Measurements from ENCODE around the gene KLHL7.
A peak's percentile ranks its signal among the peaks of the same experiment; 100 is the strongest.
"Not testable (repeated sequence)": the region's sequence is repeated elsewhere in the genome, so short reads cannot be mapped to it uniquely, and the experiment has no call there.

Gene KLHL7

DNA sequence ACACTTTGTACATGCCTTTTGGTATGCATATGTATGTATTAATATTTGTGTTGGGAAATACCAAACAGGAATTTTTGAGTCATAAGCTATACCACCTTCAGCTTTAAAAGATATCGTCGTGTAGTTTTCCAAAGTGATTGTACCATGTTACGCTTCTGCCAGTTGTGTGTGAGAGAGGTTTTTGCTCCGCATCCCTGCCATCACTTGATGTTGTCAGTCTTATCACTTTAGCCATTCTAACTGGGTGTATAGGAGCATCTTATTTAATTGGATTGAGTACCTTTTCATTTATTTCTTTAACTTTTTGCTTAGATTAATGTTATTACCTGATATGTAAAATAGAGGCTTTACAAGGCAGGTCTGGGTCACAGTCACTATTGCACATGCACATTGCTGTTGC, 3.4 kb downstream of the KLHL7 start:
- peaks cover 48% of the 10 kb centered on the region for H3K4me1 ChIP-seq (ENCODE audit: insufficient read depth, low read length)
- H3K9ac ChIP-seq (ENCODE audit: low read depth, low read length) = no peak overlapping the region
- no peaks in the 10 kb centered on the region for H3K9me3 ChIP-seq (ENCODE audit: insufficient read depth, low read depth, low read length)
- 0 out of 2 replicates have a peak, but pooled peaks cover 2% of the 10 kb centered on the region for H3K36me3 ChIP-seq (ENCODE audit: insufficient read depth, low read length)
- H3K27ac ChIP-seq (ENCODE audit: low read depth, low read length) = no peak overlapping the region
- H3K4me3 ChIP-seq (ENCODE audit: low read length) = peak overlapping the region; percentile 95; the same call in 1 of the 2 replicates
- H3K27me3 ChIP-seq (ENCODE audit: insufficient read depth, low read length) = no peaks in the 10 kb centered on the region
- 96% methylated on average over 4 of the region's 4 CpGs for WGBS

DNA sequence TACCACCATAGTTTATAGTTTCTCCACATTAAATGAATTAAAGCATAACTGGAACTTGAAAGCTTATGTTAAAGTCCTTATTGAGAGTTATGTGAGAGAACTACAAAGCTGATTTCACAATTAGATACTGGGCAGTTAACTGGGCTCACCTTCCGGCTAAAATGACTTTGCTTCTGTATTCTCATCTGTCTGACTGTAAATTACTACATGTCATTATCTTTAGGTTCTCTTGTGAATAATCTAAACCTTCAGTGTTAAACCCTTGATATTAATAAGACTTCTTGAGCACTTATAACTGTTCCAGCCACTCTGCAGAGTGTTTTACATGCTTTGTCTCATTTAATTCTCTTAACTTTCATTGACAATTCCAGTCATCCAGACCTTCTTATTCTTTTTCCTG, 3.9 kb downstream of the KLHL7 start:
- 73% methylated on average over 1 of the region's 1 CpG for WGBS
- no peak overlapping the region for H3K9ac ChIP-seq (ENCODE audit: low read depth, low read length)
- H3K27me3 ChIP-seq (ENCODE audit: insufficient read depth, low read length) = no peaks in the 10 kb centered on the region
- H3K27ac ChIP-seq (ENCODE audit: low read depth, low read length) = no peak overlapping the region
- H3K9me3 ChIP-seq (ENCODE audit: insufficient read depth, low read depth, low read length) = no peaks in the 10 kb centered on the region
- H3K4me3 ChIP-seq (ENCODE audit: low read length) = no peak overlapping the region; the same call in 1 of the 2 replicates
- 0 out of 2 replicates have a peak, but pooled peaks cover 2% of the 10 kb centered on the region for H3K36me3 ChIP-seq (ENCODE audit: insufficient read depth, low read length)
- peaks cover 52% of the 10 kb centered on the region for H3K4me1 ChIP-seq (ENCODE audit: insufficient read depth, low read length)

DNA sequence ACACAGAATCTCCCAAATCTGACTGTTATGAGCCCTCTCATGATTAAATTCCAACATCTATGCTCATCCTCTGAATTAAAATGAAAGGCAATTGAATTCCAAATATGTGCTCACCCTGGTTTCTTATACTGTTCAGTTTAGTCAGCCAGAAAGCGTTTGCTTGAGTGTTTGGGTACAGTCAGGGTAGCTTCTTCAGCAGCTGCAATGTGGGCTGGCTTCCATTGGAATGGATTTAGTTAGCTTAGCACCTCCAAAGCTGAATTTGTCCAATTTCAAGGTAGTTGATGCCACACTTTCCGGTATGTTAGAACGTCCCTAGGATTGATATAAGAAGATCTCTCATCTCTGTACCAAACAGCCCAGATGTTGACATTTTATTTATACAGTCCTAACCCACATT, 9.3 kb downstream of the KLHL7 start:
- no peak overlapping the region for H3K4me3 ChIP-seq (ENCODE audit: low read length)
- peaks cover 67% of the 10 kb centered on the region for H3K4me1 ChIP-seq (ENCODE audit: insufficient read depth, low read length)
- H3K36me3 ChIP-seq (ENCODE audit: insufficient read depth, low read length) = peaks cover 12% of the 10 kb centered on the region; the same call in 1 of the 2 replicates
- H3K9me3 ChIP-seq (ENCODE audit: insufficient read depth, low read depth, low read length) = no peaks in the 10 kb centered on the region
- no peaks in the 10 kb centered on the region for H3K27me3 ChIP-seq (ENCODE audit: insufficient read depth, low read length)
- peak overlapping the region; percentile 14; the same call in 1 of the 2 replicates for H3K9ac ChIP-seq (ENCODE audit: low read depth, low read length)
- WGBS = 86% methylated on average over 3 of the region's 3 CpGs
- peak overlapping the region; percentile 79 for H3K27ac ChIP-seq (ENCODE audit: low read depth, low read length)

DNA sequence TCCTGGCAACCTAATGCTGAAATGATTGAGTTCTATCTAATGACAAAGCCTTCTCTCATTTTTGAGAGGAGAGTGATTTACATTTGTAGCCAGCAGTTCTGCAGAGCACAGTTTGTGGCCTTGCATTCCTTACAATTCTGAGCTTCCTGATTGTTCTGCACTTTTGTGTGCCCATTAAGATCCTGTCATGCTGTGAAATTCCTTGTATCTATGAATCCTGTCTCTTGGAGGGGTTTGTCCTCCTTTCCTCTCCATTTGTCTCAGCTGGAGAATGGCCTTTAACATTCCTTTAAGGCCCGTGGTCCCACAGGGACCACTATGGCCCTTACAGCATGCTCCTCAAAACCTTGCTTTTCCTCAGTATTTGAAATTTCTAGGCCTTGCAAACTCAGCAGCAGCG, 10.4 kb downstream of the KLHL7 start:
- Histone ChIP-seq H3K4me1 (ENCODE audit: insufficient read depth, low read length) (peaks cover 64% of the 10 kb centered on the region), H3K27ac (ENCODE audit: low read depth, low read length) (peak overlapping the region; percentile 93), H3K9ac (ENCODE audit: low read depth, low read length) (peak overlapping the region; percentile 41; the same call in 1 of the 2 replicates), H3K4me3 (ENCODE audit: low read length) (peak overlapping the region; percentile 3; the same call in 1 of the 2 replicates), H3K9me3 (ENCODE audit: insufficient read depth, low read depth, low read length) (no peaks in the 10 kb centered on the region), H3K27me3 (ENCODE audit: insufficient read depth, low read length) (no peaks in the 10 kb centered on the region), H3K36me3 (ENCODE audit: insufficient read depth, low read length) (peaks cover 12% of the 10 kb centered on the region; the same call in 1 of the 2 replicates)
- WGBS = 15% methylated on average over 2 of the region's 2 CpGs

DNA sequence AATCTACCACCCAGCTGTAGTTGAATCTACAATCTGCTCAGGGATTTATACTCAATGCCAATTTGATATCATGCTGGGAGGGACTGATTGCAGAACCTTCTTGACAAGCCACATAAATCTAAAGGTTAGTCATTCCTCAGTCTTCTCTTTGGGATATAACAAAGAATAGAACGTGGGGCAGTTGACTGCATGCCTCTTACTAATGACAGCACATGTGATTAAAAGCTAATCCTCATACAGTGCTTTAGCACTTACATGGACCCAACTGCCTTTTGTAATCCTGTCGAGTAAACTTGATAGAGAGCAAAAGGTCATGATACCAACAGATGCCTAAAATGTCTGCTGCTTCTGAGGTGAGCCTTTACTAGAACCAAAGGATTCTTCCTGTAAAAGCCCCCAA, 12.3 kb downstream of the KLHL7 start:
- WGBS = 89% methylated on average over 2 of the region's 2 CpGs
- Histone ChIP-seq H3K27ac (ENCODE audit: low read depth, low read length) (peak overlapping the region; percentile 42), H3K9ac (ENCODE audit: low read depth, low read length) (no peak overlapping the region), H3K27me3 (ENCODE audit: insufficient read depth, low read length) (no peaks in the 10 kb centered on the region), H3K4me3 (ENCODE audit: low read length) (no peak overlapping the region), H3K36me3 (ENCODE audit: insufficient read depth, low read length) (peaks cover 14% of the 10 kb centered on the region; the same call in 1 of the 2 replicates), H3K9me3 (ENCODE audit: insufficient read depth, low read depth, low read length) (no peaks in the 10 kb centered on the region), H3K4me1 (ENCODE audit: insufficient read depth, low read length) (peaks cover 52% of the 10 kb centered on the region)

DNA sequence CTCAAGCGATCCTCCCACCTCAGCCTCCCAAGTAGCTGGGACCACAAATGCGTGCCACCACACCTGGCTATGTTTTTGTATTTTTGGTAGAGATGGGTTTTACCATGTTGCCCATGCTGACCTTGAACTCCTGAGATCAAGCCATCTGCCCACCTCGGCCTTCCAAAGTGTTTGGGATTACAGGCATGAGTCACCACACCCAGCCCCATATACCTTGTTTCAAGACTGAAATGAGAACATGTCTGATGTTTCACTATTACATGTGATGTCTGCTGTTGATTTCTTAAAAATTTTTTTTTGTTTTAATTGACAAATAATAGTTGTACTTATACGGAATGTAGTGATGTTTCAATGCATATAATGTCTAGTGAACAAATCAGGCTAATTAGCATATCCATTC, 14.5 kb downstream of the KLHL7 start:
- 97% methylated on average over 3 of the region's 4 CpGs for WGBS
- Histone ChIP-seq H3K4me1 (ENCODE audit: insufficient read depth, low read length) (peaks cover 30% of the 10 kb centered on the region), H3K36me3 (ENCODE audit: insufficient read depth, low read length) (peaks cover 24% of the 10 kb centered on the region), H3K27me3 (ENCODE audit: insufficient read depth, low read length) (no peaks in the 10 kb centered on the region), H3K9ac (ENCODE audit: low read depth, low read length) (no peak overlapping the region), H3K27ac (ENCODE audit: low read depth, low read length) (no peak overlapping the region), H3K9me3 (ENCODE audit: insufficient read depth, low read depth, low read length) (no peaks in the 10 kb centered on the region), H3K4me3 (ENCODE audit: low read length) (no peak overlapping the region)

DNA sequence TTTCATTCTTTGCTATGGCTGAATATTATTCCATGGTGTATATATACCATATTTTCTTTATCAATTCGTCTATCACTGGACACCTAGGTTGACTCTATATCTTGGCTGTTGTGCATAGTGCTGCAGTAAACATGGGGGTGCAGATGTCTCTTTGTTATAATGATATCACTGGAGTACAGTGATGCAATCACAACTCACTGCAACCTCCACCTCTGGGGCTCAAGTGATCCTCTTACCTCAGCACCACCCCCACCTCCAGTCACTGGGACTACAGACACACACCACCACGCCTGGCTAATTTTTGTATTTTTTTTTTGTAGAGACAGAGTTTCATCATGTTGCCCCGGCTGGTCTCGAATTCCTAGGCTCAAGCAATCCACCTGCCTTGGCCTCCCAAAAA, 15.6 kb downstream of the KLHL7 start:
- 98% methylated on average over 3 of the region's 4 CpGs for WGBS

DNA sequence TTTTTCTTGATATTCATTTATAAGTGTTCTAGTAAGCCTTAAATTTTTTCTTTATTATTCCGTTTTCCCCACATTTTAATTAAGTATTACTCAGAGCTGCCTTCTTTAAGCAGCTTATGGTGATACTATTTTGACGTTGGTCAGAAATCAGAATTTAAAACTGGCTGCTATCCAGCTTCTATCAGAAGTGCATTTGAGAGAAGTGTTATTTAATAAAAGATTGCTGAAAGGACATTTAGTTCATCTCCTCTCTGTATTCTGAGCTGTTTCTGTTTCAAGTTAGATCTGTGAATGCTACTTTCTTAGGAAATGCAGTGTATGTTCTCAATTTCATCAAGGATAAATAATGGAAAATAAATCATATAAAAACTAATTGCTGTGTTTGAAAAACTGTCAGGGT, 17.4 kb downstream of the KLHL7 start:
- WGBS = 89% methylated on average over 1 of the region's 2 CpGs
- Histone ChIP-seq H3K4me3 (ENCODE audit: low read length) (no peak overlapping the region), H3K4me1 (ENCODE audit: insufficient read depth, low read length) (peaks cover 7% of the 10 kb centered on the region; the same call in 1 of the 2 replicates), H3K36me3 (ENCODE audit: insufficient read depth, low read length) (peaks cover 52% of the 10 kb centered on the region), H3K9me3 (ENCODE audit: insufficient read depth, low read depth, low read length) (no peaks in the 10 kb centered on the region), H3K27me3 (ENCODE audit: insufficient read depth, low read length) (no peaks in the 10 kb centered on the region), H3K27ac (ENCODE audit: low read depth, low read length) (no peak overlapping the region), H3K9ac (ENCODE audit: low read depth, low read length) (no peak overlapping the region)

More for the DNA sequence above, 15.6 kb downstream of the KLHL7 start:
- peaks cover 34% of the 10 kb centered on the region for H3K36me3 ChIP-seq (ENCODE audit: insufficient read depth, low read length)
- peaks cover 25% of the 10 kb centered on the region for H3K4me1 ChIP-seq (ENCODE audit: insufficient read depth, low read length)
- no peak overlapping the region for H3K9ac ChIP-seq (ENCODE audit: low read depth, low read length)
- no peaks in the 10 kb centered on the region for H3K27me3 ChIP-seq (ENCODE audit: insufficient read depth, low read length)
- H3K27ac ChIP-seq (ENCODE audit: low read depth, low read length) = no peak overlapping the region
- no peaks in the 10 kb centered on the region for H3K9me3 ChIP-seq (ENCODE audit: insufficient read depth, low read depth, low read length)
- no peak overlapping the region for H3K4me3 ChIP-seq (ENCODE audit: low read length)

DNA sequence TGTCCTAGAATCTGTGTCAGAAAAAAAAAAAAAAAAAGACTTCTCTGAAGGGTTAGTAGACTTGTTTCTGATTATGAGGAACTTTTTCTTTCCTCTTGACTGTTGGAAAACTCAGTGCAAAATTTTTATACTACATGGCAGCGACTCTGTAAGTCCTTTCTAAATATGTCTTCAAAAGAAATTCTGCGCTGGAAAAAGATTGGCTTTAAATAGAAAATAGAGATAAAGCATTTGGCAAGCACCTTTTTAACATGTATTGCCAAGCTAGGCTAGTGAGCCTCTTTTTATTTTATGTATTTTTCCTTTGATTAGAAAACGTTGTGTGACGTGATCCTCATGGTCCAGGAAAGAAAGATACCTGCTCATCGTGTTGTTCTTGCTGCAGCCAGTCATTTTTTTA, 17.9 kb downstream of the KLHL7 start:
- H3K9me3 ChIP-seq (ENCODE audit: insufficient read depth, low read depth, low read length) = no peaks in the 10 kb centered on the region
- no peak overlapping the region for H3K27ac ChIP-seq (ENCODE audit: low read depth, low read length)
- H3K4me3 ChIP-seq (ENCODE audit: low read length) = no peak overlapping the region
- H3K4me1 ChIP-seq (ENCODE audit: insufficient read depth, low read length) = peaks cover 3% of the 10 kb centered on the region; the same call in 1 of the 2 replicates
- no peak overlapping the region for H3K9ac ChIP-seq (ENCODE audit: low read depth, low read length)
- 88% methylated on average over 5 of the region's 5 CpGs for WGBS
- no peaks in the 10 kb centered on the region for H3K27me3 ChIP-seq (ENCODE audit: insufficient read depth, low read length)
- H3K36me3 ChIP-seq (ENCODE audit: insufficient read depth, low read length) = peaks cover 52% of the 10 kb centered on the region

DNA sequence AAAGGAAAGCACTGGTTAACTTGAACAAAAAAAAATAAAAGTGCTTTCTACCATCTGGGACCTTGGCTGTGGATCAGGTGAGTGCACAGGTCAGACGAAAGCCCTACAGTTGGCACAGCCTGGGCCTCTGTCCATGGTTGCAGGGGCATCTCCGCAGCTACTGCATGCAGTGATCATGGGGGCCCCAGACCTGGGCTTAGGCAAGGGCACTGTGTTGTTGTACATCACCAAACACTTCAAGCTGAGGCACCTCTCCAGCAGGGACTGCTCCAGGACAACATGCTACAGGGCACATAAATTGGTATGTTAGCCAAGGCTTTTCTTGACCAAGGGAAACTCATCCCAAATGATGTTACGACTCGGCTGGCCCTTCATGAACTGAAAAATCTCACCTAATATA, 23.5 kb downstream of the KLHL7 start:
- no peaks in the 10 kb centered on the region for H3K4me1 ChIP-seq (ENCODE audit: insufficient read depth, low read length)
- H3K4me3 ChIP-seq (ENCODE audit: low read length) = no peak overlapping the region
- H3K9me3 ChIP-seq (ENCODE audit: insufficient read depth, low read depth, low read length) = no peaks in the 10 kb centered on the region; the same call in 1 of the 2 replicates
- H3K36me3 ChIP-seq (ENCODE audit: insufficient read depth, low read length) = peaks cover 77% of the 10 kb centered on the region
- no peak overlapping the region for H3K9ac ChIP-seq (ENCODE audit: low read depth, low read length)
- 95% methylated on average over 4 of the region's 4 CpGs for WGBS
- H3K27me3 ChIP-seq (ENCODE audit: insufficient read depth, low read length) = no peaks in the 10 kb centered on the region
- H3K27ac ChIP-seq (ENCODE audit: low read depth, low read length) = no peak overlapping the region

DNA sequence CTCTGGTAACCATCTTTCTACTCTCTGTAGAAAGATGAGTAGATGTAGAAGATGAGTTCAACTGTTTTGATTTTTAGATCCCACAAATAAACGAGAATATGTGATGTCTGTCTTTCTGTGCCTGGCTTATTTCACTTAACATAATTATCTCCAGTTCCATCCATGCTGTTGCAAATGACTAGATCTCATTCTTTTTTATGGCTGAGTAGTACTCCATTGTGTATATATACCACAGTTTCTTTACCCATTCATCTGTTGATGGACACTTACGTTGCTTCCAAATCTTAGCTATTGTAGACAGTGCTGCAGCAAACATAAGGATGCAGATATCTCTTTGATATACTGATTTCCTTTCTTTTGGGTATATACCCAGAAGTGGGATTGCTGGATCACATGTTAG, 26.2 kb downstream of the KLHL7 start:
- not testable (repeated sequence) for H3K4me1 ChIP-seq (ENCODE audit: insufficient read depth, low read length); H3K9me3 ChIP-seq (ENCODE audit: insufficient read depth, low read depth, low read length); H3K27me3 ChIP-seq (ENCODE audit: insufficient read depth, low read length); H3K27ac ChIP-seq (ENCODE audit: low read depth, low read length); H3K4me3 ChIP-seq (ENCODE audit: low read length); H3K9ac ChIP-seq (ENCODE audit: low read depth, low read length)
- WGBS = 100% methylated on average over 2 of the region's 2 CpGs
- H3K36me3 ChIP-seq (ENCODE audit: insufficient read depth, low read length) = peaks cover 50% of the 10 kb centered on the region

DNA sequence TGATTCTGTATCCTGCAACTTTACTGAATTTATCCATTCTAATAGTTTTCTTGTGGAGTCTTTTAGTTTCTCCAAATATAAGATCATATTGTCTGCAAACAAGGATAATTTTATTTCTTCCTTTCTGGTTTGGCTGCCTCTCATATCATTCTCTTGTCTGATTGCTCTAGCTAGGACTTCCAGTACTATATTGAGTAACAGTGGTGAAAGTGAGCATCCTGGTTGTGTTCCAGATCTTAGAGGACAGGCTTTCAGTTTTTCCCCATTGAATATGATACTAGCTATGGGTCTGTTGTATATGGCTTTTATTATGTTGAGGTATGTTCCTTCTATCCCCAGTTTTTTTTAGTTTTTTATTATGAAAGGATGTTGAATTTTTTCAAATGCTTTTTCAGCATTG, 28.2 kb downstream of the KLHL7 start:
- H3K27me3 ChIP-seq (ENCODE audit: insufficient read depth, low read length) = no peaks in the 10 kb centered on the region
- no peak overlapping the region for H3K27ac ChIP-seq (ENCODE audit: low read depth, low read length)
- H3K4me1 ChIP-seq (ENCODE audit: insufficient read depth, low read length) = peaks cover 9% of the 10 kb centered on the region; the same call in 1 of the 2 replicates
- H3K36me3 ChIP-seq (ENCODE audit: insufficient read depth, low read length) = peaks cover 30% of the 10 kb centered on the region
- no peak overlapping the region for H3K9ac ChIP-seq (ENCODE audit: low read depth, low read length)
- no peak overlapping the region for H3K4me3 ChIP-seq (ENCODE audit: low read length)
- H3K9me3 ChIP-seq (ENCODE audit: insufficient read depth, low read depth, low read length) = no peaks in the 10 kb centered on the region; the same call in 1 of the 2 replicates
